ENCODE measurements around the gene DNAH6. TPM values are rescaled to one million over a fixed set of nuclear protein-coding genes. Genes with fewer than 3 reads are reported as not detected.

The DNAH6 gene
- total RNA-seq, 1 donor from 2014 or later, result 0.14 TPM

DNA sequence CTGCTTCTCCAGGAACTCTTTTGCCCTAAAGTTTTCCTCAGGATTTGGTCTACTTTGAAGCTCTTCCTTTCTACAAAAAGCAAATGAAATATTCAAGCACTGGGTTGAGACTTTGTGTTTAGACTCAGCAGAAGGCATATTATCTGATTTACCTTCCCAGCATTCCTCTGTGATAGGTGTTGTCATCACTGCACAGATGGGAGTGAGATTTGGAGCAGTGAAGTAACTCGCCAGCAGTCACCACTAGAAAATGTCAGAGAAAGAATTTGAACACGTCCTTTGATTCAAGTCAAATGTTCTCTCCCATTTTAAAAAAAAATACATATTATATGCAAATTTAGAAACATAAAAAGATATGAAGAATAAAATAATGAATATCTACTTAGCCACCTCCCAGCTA, 112.2 kb downstream of the DNAH6 start:
- intact Hi-C loops (cut with micrococcal nuclease), result loop anchor here (10.0 kb wide), 1 partner anchor 134 kb away; no protein-coding TSS in a partner anchor
- TF ChIP-seq, protein P1, sequence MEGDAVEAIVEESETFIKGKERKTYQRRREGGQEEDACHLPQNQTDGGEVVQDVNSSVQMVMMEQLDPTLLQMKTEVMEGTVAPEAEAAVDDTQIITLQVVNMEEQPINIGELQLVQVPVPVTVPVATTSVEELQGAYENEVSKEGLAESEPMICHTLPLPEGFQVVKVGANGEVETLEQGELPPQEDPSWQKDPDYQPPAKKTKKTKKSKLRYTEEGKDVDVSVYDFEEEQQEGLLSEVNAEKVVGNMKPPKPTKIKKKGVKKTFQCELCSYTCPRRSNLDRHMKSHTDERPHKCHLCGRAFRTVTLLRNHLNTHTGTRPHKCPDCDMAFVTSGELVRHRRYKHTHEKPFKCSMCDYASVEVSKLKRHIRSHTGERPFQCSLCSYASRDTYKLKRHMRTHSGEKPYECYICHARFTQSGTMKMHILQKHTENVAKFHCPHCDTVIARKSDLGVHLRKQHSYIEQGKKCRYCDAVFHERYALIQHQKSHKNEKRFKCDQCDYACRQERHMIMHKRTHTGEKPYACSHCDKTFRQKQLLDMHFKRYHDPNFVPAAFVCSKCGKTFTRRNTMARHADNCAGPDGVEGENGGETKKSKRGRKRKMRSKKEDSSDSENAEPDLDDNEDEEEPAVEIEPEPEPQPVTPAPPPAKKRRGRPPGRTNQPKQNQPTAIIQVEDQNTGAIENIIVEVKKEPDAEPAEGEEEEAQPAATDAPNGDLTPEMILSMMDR (IDR thresholded peaks at IDR 0.05; ENCODE audit: borderline replicate concordance), result no peak
- no peak overlapping the region for H3K27ac ChIP-seq (replicated peaks)

DNA sequence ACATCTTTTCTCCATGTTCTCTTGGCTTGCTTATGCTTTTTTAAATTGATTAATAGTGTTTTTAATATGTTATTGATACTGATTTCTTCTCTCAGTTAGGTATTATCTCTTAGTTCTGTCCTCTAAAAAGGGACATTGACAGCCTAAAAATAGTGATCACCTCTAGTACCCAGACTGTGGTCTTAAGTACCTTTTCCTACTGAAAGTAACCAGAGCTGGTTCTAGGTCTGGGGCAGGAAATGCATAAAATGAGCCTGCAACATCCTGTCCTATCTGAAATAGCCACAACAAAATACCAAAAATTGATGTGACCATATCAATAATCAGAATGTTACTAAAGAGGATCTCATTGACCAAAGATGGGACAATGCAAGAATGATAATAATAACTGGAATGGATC, 113.3 kb downstream of the DNAH6 start:
- TF ChIP-seq, protein P1 (IDR thresholded peaks at IDR 0.05; ENCODE audit: borderline replicate concordance), result no peak
- Histone ChIP-seq H3K36me3 (no peaks in the 10 kb centered on the region), H3K4me3 (no peak overlapping the region), H3K4me1 (no peaks in the 10 kb centered on the region), H3K27ac (replicated peaks) (no peak overlapping the region), H3K27me3 (ENCODE audit: low read depth) (no peaks in the 10 kb centered on the region), H3K9me3 (replicated peaks) (no peaks in the 10 kb centered on the region)
- DNase-seq, result no peak
- intact Hi-C loops (cut with micrococcal nuclease), result loop anchor here (10.0 kb wide), 1 partner anchor 135 kb away; no protein-coding TSS in a partner anchor

More for the DNA sequence above, 112.2 kb downstream of the DNAH6 start:
- Histone ChIP-seq H3K9me3 (replicated peaks) (no peaks in the 10 kb centered on the region), H3K36me3 (no peaks in the 10 kb centered on the region), H3K4me1 (no peaks in the 10 kb centered on the region), H3K4me3 (no peak overlapping the region), H3K27me3 (ENCODE audit: low read depth) (no peaks in the 10 kb centered on the region)
- DNase-seq, result no peak

DNA sequence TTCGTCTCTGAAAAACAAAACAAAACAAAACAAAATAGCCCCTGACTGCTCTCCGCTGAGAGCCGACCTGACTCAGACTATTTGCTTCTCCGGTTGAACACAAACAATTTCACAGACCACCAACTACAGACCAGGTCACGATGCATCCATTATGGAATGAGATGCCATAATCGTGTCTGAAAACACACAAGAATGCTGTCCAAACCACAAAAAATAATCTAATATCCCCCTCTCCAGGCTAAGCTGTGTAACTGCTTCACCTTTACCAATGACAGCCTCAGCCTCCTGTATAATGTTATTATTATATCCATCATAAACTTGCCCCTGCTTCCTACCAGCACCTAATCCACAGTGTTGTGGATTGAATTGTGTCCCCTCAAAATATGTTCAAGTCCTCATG, 114.7 kb downstream of the DNAH6 start:
- TF ChIP-seq, protein P1 (IDR thresholded peaks at IDR 0.05; ENCODE audit: borderline replicate concordance), result peak; percentile 64
- Histone ChIP-seq H3K9me3 (replicated peaks) (no peaks in the 10 kb centered on the region), H3K4me1 (no peaks in the 10 kb centered on the region), H3K4me3 (no peak overlapping the region), H3K27me3 (ENCODE audit: low read depth) (no peaks in the 10 kb centered on the region), H3K36me3 (no peaks in the 10 kb centered on the region), H3K27ac (replicated peaks) (no peak overlapping the region)
- intact Hi-C loops (cut with micrococcal nuclease), result no loop called here
- DNase-seq, result no peak

DNA sequence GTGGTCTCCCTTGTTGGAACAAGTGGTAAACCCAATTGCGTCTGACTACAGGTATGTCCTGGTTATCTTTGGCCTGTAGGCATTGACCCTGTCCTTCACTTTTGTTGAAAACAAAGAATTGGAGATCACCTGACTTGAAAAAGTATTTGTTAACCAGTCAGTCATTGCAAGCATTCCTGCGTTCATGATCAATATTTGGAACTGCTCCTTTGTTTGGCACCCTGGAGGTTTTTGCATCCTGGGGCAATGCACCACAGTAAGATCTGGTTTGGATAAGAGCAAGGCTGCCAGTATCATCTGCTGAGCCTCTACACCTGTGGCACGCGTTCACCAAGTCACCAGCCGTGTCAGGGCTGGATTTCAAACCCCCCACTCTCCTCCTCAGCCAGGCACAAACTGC, 115.7 kb downstream of the DNAH6 start:
- no peaks in the 10 kb centered on the region for H3K9me3 ChIP-seq (replicated peaks)
- no peaks in the 10 kb centered on the region for H3K36me3 ChIP-seq
- TF ChIP-seq, protein P1 (IDR thresholded peaks at IDR 0.05; ENCODE audit: borderline replicate concordance), result no peak
- H3K4me1 ChIP-seq, result no peaks in the 10 kb centered on the region
- no peak for DNase-seq
- H3K27me3 ChIP-seq (ENCODE audit: low read depth), result no peaks in the 10 kb centered on the region
- intact Hi-C loops (cut with micrococcal nuclease), result no loop called here
- no peak overlapping the region for H3K4me3 ChIP-seq
- H3K27ac ChIP-seq (replicated peaks), result no peak overlapping the region

DNA sequence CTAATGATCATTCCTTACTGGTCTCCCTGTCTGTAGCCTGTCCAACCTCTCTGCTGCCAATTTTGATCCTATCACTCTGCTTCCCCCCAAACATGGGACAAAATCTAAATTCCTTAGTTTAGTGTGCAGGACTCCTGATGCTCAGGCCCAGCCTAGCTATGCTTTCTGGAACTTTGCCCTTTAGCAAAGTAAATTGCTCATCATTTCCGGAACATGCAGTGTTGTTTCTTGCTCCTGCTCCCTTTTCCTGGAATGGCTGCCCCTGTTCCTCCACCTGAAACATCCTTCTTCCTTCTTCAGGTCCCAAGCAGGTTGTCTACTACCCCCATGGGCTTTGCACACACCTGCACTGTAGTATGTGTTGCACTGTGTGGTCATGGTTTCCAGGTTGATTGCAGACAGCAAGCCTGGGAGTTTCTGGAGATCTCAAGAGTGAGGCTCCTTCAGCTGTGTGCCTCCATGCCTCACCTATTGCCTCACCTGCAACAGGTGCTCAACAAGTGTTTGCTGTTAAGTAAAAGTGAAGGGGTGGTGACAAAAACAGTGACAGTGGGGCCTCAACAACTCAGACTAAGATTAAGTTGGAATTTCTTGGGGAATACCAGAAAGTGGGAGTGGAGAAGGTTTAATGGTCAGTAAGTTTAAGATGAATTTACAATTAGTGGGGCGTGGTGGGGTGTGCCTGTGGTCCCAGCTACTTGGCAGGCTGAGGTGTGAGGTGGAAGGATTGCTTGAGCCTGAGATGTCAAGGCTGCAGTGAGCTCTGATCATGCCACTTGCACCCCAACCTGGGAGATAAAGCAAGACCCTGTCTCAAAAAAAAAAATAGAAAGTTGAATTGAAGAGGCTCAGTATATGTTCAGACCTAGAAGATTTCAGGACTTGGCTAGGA, 120.0 kb downstream of the DNAH6 start:
- Histone ChIP-seq H3K27me3 (ENCODE audit: low read depth) (no peaks in the 10 kb centered on the region), H3K4me3 (no peak overlapping the region), H3K36me3 (no peaks in the 10 kb centered on the region), H3K9me3 (replicated peaks) (no peaks in the 10 kb centered on the region), H3K27ac (replicated peaks) (no peak overlapping the region), H3K4me1 (no peaks in the 10 kb centered on the region)
- intact Hi-C loops (cut with micrococcal nuclease), result no loop called here
- TF ChIP-seq, protein P1 (IDR thresholded peaks at IDR 0.05; ENCODE audit: borderline replicate concordance), result no peak
- no peak for DNase-seq
